Panc1 (cell line): ENCODE measurements around the gene BACE2. TPM values are rescaled to one million over a fixed set of nuclear protein-coding genes. Genes with fewer than 3 reads are reported as not detected.

Experiments used
- ATAC-seq: fragments of 200-7000 bp; cut with Tn5 transposase; 2 replicates; pipeline ENCODE4 v1.9.1; 2020; ENCODE audit warnings: mild to moderate bottlenecking, moderate library complexity
- BruUV-seq: library from RNA; stranded (reverse); fragments of 400-500 nt; replicated peaks from 2 replicates; lab custom pipeline; 2021; lab: Mats Ljungman, UMichigan
- CTCF ChIA-PET: fragments of 300-600 bp; sonication (Branson Sonifier 250); formaldehyde crosslinking; loops from one replicate; lab custom pipeline; 2022; ENCODE audit warnings: antibody characterized with exemption; lab: Charles Lee
- POLR2A ChIA-PET: fragments of 300-600 bp; sonication (Branson Sonifier 250); formaldehyde crosslinking; loops from one replicate; lab custom pipeline; 2022; ENCODE audit warnings: antibody characterized with exemption; lab: Charles Lee
- DNase-seq: peaks from one replicate; pipeline ENCODE4 v3.0.0-alpha.2; 2010; ENCODE audit warnings: low read depth, low spot score
- H3K27ac ChIP-seq: 2 replicates; pipeline ENCODE4 v1.5.1; 2011; ENCODE audit warnings: mild to moderate bottlenecking, low read length, inconsistent platforms
- H3K27me3 ChIP-seq: fragments of 200-500 bp; sonication (Bioruptor generic); 2 replicates; pipeline ENCODE4 v1.6.0; 2014; ENCODE audit warnings: low read length, inconsistent platforms; ENCODE audit not compliant: control insufficient read depth, insufficient read depth
- H3K36me3 ChIP-seq: fragments of 200-500 bp; sonication (Bioruptor generic); 2 replicates; pipeline ENCODE4 v1.5.1; 2014; ENCODE audit warnings: inconsistent platforms, mild to moderate bottlenecking, low read length, moderate library complexity; ENCODE audit not compliant: control insufficient read depth, insufficient read depth
- H3K4me1 ChIP-seq: 2 replicates; pipeline ENCODE4 v1.5.1; 2011; ENCODE audit warnings: inconsistent platforms, mild to moderate bottlenecking, low read length, moderate library complexity; ENCODE audit not compliant: control insufficient read depth, insufficient read depth
- H3K4me3 ChIP-seq, 2 experiments: 2 replicates each; pipeline ENCODE4 v1.5.1; 2011 to 2012; ENCODE audit warnings: low read depth in 2 of 2, low read length in 2 of 2, mild to moderate bottlenecking in 2 of 2, inconsistent platforms in 1 of 2, moderate library complexity in 1 of 2
- H3K9me3 ChIP-seq: fragments of 200-500 bp; sonication (Bioruptor generic); 2 replicates; pipeline ENCODE4 v1.5.1; 2014; ENCODE audit warnings: low read depth, mild to moderate bottlenecking, inconsistent platforms, low read length, moderate library complexity; ENCODE audit not compliant: control insufficient read depth, insufficient read depth
- POLR2AphosphoS5 ChIP-seq: IDR thresholded peaks from 2 replicates; pipeline ENCODE4 v1.6.1; 2012; ENCODE audit warnings: mild to moderate bottlenecking, low read depth, low read length, moderate library complexity
- SIN3A ChIP-seq: IDR thresholded peaks from 2 replicates; pipeline ENCODE4 v1.6.1; 2012; ENCODE audit warnings: low read depth, mild to moderate bottlenecking, low read length, moderate library complexity, borderline replicate concordance; ENCODE audit not compliant: insufficient read depth
- TCF7L2 ChIP-seq: IDR thresholded peaks from 2 replicates; pipeline ENCODE4 v1.6.1; 2011; ENCODE audit warnings: mild to moderate bottlenecking, low read depth, low read length, inconsistent platforms
- in situ Hi-C: cut with HindIII; loops from 2 replicates; pipeline ENCODE4 v1.10.0; 2016; ENCODE audit warnings: low sequenced_read_pairs, low pct_unique_long_range_greater_than_20kb
- intact Hi-C: fragments of 100-400 bp; cut with micrococcal nuclease; formaldehyde crosslinking; loops from one replicate; pipeline ENCODE4 v1.10.0; 2022; ENCODE audit not compliant: unreplicated experiment
- total RNA-seq: library from RNA; stranded (reverse); gene quantifications from one replicate; pipeline ENCODE4 v1.2.1, GENCODE V29; 2021; ENCODE audit not compliant: unreplicated experiment
- TF ChIP-seq, protein P1 (sequence below): fragments of 450-650 bp; IDR thresholded peaks from 2 replicates; pipeline ENCODE4 v1.5.1; 2017; ENCODE audit warnings: mild to moderate bottlenecking
- TF ChIP-seq, protein P2 (sequence below), 2 experiments: IDR thresholded peaks; 2 replicates each; pipeline ENCODE4 v1.6.1; 2011 to 2012; ENCODE audit warnings: low read depth in 2 of 2, control low read depth in 1 of 2, low read length in 1 of 2, mild to moderate bottlenecking in 1 of 2, moderate library complexity in 1 of 2; ENCODE audit not compliant: insufficient read depth in 1 of 2

Gene BACE2
- total RNA-seq, 1 experiment from 2014 or later = 16.3 TPM

DNA sequence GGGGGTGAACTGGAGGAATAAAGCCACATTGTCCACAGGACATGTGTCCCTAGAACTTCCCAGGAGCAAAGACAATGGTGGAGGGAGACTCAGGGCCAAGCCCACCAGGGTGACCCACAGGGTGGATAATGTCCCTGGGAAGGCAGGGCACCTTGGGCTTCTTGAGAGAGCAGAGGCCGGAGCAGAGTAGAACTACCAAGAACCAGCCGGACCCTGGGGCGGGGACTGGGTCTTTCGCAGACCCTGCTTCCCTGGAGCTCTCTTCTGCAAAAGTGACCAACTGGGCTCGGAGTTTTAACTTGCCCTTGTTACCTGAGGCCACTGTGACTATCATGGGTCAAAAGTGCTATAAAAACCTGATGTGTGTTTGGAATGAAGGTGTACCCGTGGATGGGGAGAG, 147.8 kb downstream of the BACE2 start:
- DNase-seq (no peak), ATAC-seq (no peak)
- BruUV-seq = no TSS peak
- TF ChIP-seq, protein P1, sequence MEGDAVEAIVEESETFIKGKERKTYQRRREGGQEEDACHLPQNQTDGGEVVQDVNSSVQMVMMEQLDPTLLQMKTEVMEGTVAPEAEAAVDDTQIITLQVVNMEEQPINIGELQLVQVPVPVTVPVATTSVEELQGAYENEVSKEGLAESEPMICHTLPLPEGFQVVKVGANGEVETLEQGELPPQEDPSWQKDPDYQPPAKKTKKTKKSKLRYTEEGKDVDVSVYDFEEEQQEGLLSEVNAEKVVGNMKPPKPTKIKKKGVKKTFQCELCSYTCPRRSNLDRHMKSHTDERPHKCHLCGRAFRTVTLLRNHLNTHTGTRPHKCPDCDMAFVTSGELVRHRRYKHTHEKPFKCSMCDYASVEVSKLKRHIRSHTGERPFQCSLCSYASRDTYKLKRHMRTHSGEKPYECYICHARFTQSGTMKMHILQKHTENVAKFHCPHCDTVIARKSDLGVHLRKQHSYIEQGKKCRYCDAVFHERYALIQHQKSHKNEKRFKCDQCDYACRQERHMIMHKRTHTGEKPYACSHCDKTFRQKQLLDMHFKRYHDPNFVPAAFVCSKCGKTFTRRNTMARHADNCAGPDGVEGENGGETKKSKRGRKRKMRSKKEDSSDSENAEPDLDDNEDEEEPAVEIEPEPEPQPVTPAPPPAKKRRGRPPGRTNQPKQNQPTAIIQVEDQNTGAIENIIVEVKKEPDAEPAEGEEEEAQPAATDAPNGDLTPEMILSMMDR = no peak
- no peak for TF ChIP-seq POLR2AphosphoS5
- no peak for TF ChIP-seq SIN3A
- no peak for TF ChIP-seq TCF7L2
- Histone ChIP-seq H3K36me3 (no peaks in the 10 kb centered on the region), H3K4me1 (no peaks in the 10 kb centered on the region), H3K27ac (no peak overlapping the region), H3K9me3 (no peaks in the 10 kb centered on the region), H3K4me3 (no peak overlapping the region), H3K27me3 (peaks cover under 1% of the 10 kb centered on the region)
- intact Hi-C loops (no loop called here), in situ Hi-C loops (no loop called here)
- ChIA-PET POLR2A (no interaction called here), CTCF (no interaction called here)

DNA sequence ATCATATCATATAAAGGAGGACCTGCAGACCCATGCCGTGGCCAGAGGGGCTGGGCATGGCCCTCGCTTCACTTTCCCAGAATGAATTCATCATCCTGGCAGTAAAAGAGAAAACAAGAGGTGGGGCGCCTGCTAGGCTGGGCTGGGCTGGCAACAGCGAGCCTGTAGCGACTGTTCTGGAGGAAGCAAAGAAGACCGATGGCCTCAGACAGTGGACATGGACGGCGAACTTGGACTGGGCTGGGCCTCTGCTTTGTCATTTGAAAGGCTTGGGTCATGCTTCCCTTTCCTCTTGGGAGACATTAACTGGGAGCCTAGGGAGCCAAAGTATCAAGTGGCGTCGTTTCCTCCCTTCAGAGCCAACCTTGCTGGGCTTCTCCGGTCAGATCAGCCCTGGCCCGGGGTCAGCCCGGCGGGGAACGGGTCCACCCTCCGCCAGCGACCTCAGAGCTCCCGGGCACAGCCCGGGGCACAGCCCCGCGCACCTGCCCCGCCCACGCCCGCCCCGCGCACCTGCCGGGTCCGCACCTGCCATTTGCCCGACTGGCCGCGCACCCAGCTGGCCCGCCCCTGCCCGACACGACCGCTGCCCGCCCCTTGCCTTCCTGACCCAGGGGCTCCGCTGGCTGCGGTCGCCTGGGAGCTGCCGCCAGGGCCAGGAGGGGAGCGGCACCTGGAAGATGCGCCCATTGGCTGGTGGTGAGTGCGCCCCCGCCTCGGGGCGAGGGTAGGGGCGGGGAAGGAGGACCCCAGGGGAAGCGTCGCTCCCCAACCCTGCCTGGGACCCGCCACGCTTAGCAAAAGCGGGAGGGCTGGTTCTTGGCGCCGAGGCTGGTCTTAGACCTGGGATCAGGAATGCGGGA, 148.5 kb downstream of the BACE2 start, which contains the start of gene FAM3B:
Gene FAM3B (plus strand): TSS at position 602 of the 863 bp plus-strand sequence. CDS start 79 bp downstream, at position 681.
- ATAC-seq (peak; percentile 45; the same call in 1 of the 2 replicates), DNase-seq (no peak)
- TF ChIP-seq, protein P1 = no peak
- no peak for TF ChIP-seq POLR2AphosphoS5
- no peak for TF ChIP-seq SIN3A
- TF ChIP-seq, protein P2, sequence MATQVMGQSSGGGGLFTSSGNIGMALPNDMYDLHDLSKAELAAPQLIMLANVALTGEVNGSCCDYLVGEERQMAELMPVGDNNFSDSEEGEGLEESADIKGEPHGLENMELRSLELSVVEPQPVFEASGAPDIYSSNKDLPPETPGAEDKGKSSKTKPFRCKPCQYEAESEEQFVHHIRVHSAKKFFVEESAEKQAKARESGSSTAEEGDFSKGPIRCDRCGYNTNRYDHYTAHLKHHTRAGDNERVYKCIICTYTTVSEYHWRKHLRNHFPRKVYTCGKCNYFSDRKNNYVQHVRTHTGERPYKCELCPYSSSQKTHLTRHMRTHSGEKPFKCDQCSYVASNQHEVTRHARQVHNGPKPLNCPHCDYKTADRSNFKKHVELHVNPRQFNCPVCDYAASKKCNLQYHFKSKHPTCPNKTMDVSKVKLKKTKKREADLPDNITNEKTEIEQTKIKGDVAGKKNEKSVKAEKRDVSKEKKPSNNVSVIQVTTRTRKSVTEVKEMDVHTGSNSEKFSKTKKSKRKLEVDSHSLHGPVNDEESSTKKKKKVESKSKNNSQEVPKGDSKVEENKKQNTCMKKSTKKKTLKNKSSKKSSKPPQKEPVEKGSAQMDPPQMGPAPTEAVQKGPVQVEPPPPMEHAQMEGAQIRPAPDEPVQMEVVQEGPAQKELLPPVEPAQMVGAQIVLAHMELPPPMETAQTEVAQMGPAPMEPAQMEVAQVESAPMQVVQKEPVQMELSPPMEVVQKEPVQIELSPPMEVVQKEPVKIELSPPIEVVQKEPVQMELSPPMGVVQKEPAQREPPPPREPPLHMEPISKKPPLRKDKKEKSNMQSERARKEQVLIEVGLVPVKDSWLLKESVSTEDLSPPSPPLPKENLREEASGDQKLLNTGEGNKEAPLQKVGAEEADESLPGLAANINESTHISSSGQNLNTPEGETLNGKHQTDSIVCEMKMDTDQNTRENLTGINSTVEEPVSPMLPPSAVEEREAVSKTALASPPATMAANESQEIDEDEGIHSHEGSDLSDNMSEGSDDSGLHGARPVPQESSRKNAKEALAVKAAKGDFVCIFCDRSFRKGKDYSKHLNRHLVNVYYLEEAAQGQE (IDR thresholded peaks at IDR 0.05; ENCODE audit: insufficient read depth in 1 of 2, low read depth in 2 of 2, low read length in 1 of 2) = no peak
- no peak for TF ChIP-seq TCF7L2
- Histone ChIP-seq H3K9me3 (no peaks in the 10 kb centered on the region), H3K4me1 (no peaks in the 10 kb centered on the region), H3K36me3 (no peaks in the 10 kb centered on the region), H3K27ac (no peak within 1 kb of the TSS), H3K27me3 (no peaks in the 10 kb centered on the region; the same call in 1 of the 2 replicates), H3K4me3 (peak within 1 kb of the TSS; percentile 14 to 26; a peak in 3 of 4 replicates)
- intact Hi-C loops = no loop called here
- BruUV-seq = no TSS peak
- POLR2A ChIA-PET = no interaction called here
- CTCF ChIA-PET = no interaction called here
- in situ Hi-C loops = no loop called here
